NT2/D1 (cell line): ENCODE data around the gene SRL.

Experiments
- DNase-seq: peaks from one replicate; pipeline ENCODE4 v3.0.0-alpha.2; 2011; ENCODE audit warnings: low read depth, low spot score
- H3K27me3 ChIP-seq: 2 replicates; pipeline ENCODE4 v1.6.0; 2011; ENCODE audit warnings: mild to moderate bottlenecking; ENCODE audit not compliant: insufficient read length, insufficient read depth
- H3K36me3 ChIP-seq: 2 replicates; pipeline ENCODE4 v1.6.1; 2011; ENCODE audit warnings: mild to moderate bottlenecking, low read length, mixed read lengths; ENCODE audit not compliant: insufficient read depth, insufficient read length
- H3K4me1 ChIP-seq: 2 replicates; pipeline ENCODE4 v1.5.1; 2011; ENCODE audit not compliant: insufficient read depth, insufficient read length
- H3K4me3 ChIP-seq: 2 replicates; pipeline ENCODE4 v1.5.1; 2011; ENCODE audit warnings: low read depth; ENCODE audit not compliant: insufficient read length
- H3K9ac ChIP-seq: 2 replicates; pipeline ENCODE4 v1.6.0; 2011; ENCODE audit warnings: low read depth; ENCODE audit not compliant: insufficient read length
- H3K9me3 ChIP-seq: 2 replicates; pipeline ENCODE4 v1.5.1; 2011; ENCODE audit warnings: mild to moderate bottlenecking, low read length; ENCODE audit not compliant: insufficient read depth
- SUZ12 ChIP-seq: IDR thresholded peaks from 2 replicates; pipeline ENCODE4 v1.6.1; 2011; ENCODE audit not compliant: insufficient read length, insufficient read depth; ENCODE audit errors: extremely low read depth
- YY1 ChIP-seq: IDR thresholded peaks from 2 replicates; pipeline ENCODE4 v1.6.1; 2011; ENCODE audit not compliant: insufficient read length, insufficient read depth
- ZNF274 ChIP-seq: IDR thresholded peaks from 2 replicates; pipeline ENCODE4 v1.6.1; 2011; ENCODE audit warnings: mild to moderate bottlenecking, low read depth, low read length

SRL gene

DNA sequence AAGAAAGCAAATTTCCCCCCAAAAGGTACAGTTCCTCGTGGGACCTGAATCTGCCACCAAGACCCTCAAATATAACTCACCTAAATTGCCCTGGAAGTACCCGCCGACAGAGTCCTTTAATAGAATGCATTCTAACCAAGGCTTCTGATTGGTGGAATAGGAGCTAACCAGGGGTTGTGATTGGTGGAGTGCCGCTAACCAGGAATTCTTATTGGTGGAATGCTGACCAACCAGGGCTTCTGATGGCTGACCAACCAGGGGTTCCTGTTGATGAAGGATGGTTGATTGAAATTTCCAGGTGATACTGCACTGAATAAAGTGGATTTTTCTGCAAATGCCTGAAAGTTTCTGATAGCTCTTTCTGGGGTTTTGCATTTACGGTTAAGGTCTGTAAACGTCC lies 24.5 kb upstream of the SRL start:
- H3K4me3 ChIP-seq, result no peak overlapping the region
- H3K36me3 ChIP-seq, result peaks cover 37% of the 10 kb centered on the region
- no peaks in the 10 kb centered on the region for H3K27me3 ChIP-seq
- peaks cover 15% of the 10 kb centered on the region for H3K4me1 ChIP-seq
- no peak for DNase-seq
- H3K9me3 ChIP-seq, result no peaks in the 10 kb centered on the region
- H3K9ac ChIP-seq, result no peak overlapping the region
- TF ChIP-seq ZNF274 (no peak), YY1 (no peak), SUZ12 (no peak)

DNA sequence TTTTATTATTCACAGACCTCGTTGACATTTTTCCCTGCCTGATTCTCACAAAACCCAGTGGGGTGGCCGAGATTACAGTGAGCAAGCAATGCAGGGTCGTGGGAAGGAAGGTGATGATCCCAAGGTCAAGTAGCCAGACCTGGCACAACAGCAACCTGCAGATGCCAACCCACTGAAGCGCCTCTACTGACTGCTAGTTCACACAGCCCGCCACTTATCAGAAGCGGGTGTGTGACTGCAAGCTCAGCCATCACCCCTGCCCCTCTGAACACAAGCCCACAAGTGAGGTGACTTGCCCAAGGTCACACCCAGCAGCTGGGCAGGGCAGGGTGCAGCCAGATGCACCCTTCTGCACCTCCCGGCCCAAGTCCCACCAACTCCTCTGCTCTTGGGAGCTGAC lies 23.8 kb upstream of the SRL start:
- Histone ChIP-seq H3K9me3 (no peaks in the 10 kb centered on the region), H3K27me3 (no peaks in the 10 kb centered on the region), H3K4me1 (peaks cover 15% of the 10 kb centered on the region), H3K36me3 (peaks cover 37% of the 10 kb centered on the region), H3K4me3 (no peak overlapping the region), H3K9ac (no peak overlapping the region)
- no peak for TF ChIP-seq YY1
- no peak for TF ChIP-seq SUZ12
- no peak for TF ChIP-seq ZNF274
- DNase-seq, result no peak

DNA sequence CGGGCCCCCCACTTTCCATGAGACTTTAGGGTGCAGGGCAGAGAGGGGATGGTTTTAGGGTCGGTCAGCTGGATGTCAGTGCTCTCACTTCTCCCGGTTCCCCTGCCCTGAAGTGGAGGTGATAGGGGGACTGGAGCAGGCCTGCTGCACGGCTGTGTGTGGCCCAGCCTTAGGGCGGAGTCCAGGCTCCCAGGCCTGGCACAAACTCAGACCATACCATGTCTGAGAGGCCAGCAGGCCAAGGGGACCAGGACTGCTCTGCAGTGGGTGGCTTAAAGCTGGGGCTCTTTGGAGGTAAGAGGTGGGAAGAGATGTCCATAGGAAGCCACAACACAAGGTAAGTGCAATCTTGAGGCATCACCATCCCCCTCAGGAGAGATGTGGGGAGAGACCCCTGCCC lies 22.7 kb upstream of the SRL start:
- H3K9ac ChIP-seq, result no peak overlapping the region
- peaks cover 12% of the 10 kb centered on the region for H3K4me1 ChIP-seq
- no peaks in the 10 kb centered on the region for H3K9me3 ChIP-seq
- no peak for DNase-seq
- TF ChIP-seq SUZ12, result no peak
- no peak for TF ChIP-seq YY1
- no peak for TF ChIP-seq ZNF274
- no peak overlapping the region for H3K4me3 ChIP-seq
- peaks cover 43% of the 10 kb centered on the region for H3K36me3 ChIP-seq
- no peaks in the 10 kb centered on the region for H3K27me3 ChIP-seq

DNA sequence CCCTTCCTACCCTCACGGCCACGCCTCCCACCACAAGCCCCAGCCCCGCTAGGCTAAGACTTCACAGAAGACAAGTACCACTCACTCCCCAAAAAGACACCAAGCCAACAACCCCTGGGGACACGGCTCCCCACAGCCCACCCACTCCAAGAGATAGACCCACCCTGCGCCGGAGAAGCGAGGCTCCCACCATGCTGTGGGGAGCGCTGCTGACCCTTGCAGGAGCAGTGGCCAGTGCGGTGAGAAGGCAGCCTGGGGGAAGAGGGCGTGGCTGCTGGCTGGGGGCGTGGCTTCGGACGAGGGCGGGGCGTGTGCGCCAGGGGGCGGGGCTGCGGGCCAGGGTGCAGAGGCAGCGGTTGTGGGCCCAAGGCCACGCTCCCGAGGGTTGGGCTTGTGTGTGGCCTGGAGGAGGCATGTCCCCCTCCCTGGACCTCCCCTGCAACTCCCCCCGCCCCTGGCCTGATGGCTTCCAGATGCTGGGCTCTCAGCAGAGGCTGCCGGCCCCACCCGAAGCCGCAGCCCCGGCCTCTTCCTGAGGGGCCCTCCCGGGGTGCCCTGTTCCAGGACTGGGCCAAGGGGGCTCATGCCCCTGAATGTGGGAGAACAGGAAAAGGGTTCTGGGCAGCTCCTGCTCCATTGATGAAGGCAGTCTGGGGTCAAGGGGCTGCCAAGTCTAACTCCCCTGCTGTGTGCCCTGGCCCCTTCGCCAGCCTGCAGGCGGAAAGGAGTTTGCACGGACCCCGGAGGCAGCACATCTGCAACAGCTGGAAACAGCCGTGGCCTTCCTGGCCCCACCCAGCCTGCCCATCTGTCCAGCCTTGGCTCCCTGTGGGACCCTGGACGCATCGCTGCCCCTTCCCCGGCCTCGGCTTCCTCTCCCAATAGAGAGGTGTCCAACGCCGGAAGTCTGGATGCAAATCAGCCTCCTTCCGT lies 21.9 kb upstream of the SRL start:
- H3K27me3 ChIP-seq, result no peaks in the 10 kb centered on the region
- no peak for TF ChIP-seq YY1
- TF ChIP-seq ZNF274, result no peak
- TF ChIP-seq SUZ12, result no peak
- H3K9me3 ChIP-seq, result no peaks in the 10 kb centered on the region
- no peak for DNase-seq
- H3K9ac ChIP-seq, result peak overlapping the region; percentile 72
- peaks cover 45% of the 10 kb centered on the region for H3K36me3 ChIP-seq
- H3K4me3 ChIP-seq, result no peak overlapping the region
- H3K4me1 ChIP-seq, result peaks cover 12% of the 10 kb centered on the region

DNA sequence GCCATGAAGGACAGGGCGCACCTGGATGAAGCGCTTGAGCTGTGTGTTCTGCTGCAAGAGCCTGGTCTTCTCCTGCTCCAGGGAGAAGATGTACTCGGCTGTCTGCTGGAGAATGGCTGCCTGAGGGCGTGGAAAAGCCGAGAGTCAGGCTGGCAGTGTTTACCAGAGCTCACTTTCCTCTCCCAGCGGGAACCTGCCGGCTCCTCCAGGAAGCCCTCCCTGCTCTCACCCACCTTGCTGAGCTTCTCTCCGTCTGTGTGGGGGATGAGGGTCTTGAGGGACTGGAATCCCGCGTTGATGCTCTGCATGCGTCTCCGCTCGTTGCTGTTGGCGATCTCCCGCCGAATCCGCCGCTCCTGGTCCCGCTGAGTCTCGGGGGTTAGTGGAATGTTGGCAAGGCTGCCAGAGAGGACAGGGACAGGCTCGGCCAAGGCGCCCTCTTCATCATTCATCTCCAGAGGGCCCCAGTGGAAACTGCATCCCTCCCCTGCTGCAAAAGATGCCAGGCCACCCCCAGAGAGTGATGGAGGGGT lies 20.5 kb upstream of the SRL start:
- DNase-seq, result no peak
- H3K4me1 ChIP-seq, result peaks cover 12% of the 10 kb centered on the region
- TF ChIP-seq SUZ12 (no peak), ZNF274 (no peak), YY1 (no peak)
- no peak overlapping the region for H3K9ac ChIP-seq
- peaks cover 47% of the 10 kb centered on the region for H3K36me3 ChIP-seq
- no peaks in the 10 kb centered on the region for H3K27me3 ChIP-seq
- H3K9me3 ChIP-seq, result no peaks in the 10 kb centered on the region
- H3K4me3 ChIP-seq, result no peak overlapping the region

DNA sequence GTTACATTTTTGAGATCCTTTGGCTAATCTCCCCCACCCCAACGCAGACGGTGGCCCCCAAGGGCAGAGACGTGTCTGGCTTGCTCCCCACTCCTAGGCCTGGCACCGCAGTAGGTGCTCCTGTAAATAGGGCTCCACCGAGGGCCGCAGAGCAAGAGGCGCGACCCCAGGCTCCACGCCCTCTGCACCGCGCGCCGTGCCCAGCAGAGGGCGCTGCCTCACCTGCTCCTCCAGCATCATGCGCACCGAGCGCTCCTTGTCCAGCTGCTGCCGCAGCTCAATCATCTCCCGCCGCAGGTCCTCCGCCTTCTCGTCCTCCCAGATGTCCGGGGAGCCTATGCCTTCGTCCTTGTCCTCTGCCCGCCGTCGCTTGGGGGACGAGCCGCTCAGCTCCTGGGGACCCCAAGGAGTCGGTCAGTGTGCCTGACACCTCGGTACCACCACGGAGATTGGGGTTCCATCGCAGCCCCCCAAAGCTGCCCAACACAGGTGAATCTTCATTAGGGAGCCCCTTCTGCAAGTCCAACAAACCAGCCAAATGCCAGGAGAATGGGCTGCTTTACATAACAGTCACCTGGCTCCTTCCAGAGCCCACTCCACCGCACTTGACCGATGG lies 19.8 kb upstream of the SRL start:
- H3K36me3 ChIP-seq, result peaks cover 49% of the 10 kb centered on the region
- DNase-seq, result no peak
- TF ChIP-seq SUZ12, result no peak
- no peak for TF ChIP-seq ZNF274
- no peak for TF ChIP-seq YY1
- H3K9me3 ChIP-seq, result no peaks in the 10 kb centered on the region
- H3K4me3 ChIP-seq, result no peak overlapping the region
- H3K9ac ChIP-seq, result no peak overlapping the region
- H3K27me3 ChIP-seq, result no peaks in the 10 kb centered on the region
- peaks cover 12% of the 10 kb centered on the region for H3K4me1 ChIP-seq

DNA sequence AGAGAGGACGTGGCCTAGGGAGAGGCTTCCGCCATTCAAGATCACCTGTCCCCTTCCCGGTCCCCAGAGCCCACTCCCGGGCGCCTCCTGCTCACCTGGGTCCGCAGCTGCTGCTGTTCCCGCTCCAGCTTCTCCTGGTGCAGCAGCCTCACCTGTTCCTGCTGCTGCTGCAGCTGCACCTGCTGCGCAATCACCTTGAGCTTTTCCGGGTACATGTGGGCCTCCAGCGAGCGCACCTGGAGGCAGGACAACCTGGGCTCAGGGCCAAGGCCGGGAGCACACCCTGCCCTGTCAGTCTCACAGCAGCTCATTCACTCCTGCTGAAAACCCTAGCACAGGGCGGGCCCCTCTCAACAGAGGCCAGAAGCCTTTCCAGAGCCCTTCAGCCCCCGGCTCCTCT lies 18.5 kb upstream of the SRL start:
- H3K27me3 ChIP-seq, result no peaks in the 10 kb centered on the region

More for the DNA sequence above, 18.5 kb upstream of the SRL start:
- Histone ChIP-seq H3K9me3 (no peaks in the 10 kb centered on the region), H3K4me1 (peaks cover 12% of the 10 kb centered on the region), H3K4me3 (no peak overlapping the region), H3K9ac (no peak overlapping the region), H3K36me3 (peaks cover 48% of the 10 kb centered on the region)
- TF ChIP-seq ZNF274 (no peak), SUZ12 (no peak), YY1 (no peak)
- no peak for DNase-seq
